ENCODE data around the gene SCUBE2.

- TF ChIP-seq CTCF (IDR thresholded peaks at IDR 0.05; ENCODE audit: insufficient read depth, low read length, poor library complexity, severe bottlenecking) (no peak), EZH2phosphoT487 (conservative IDR thresholded peaks at IDR 0.05; ENCODE audit: low read length) (no peak)
Measured at GRCh38 chr11:9028581-9028980, 62.8 kb downstream of the SCUBE2 start.
